Globus pallidus (tissue), 1 donor: ENCODE data around the gene SLC25A11.

Source experiments
- DNase-seq: peaks from one replicate; pipeline ENCODE4 v3.0.0-alpha.2; 2015; ENCODE audit warnings: low spot score

Gene SLC25A11

GRCh38 chr17:4966844-4967538 is 27.1 kb upstream of the SLC25A11 start:
- DNase-seq, result peak; percentile 100

GRCh38 chr17:4965311-4965986 is 25.6 kb upstream of the SLC25A11 start:
- no peak for DNase-seq

- no peak for DNase-seq
These were observed 20.6 kb upstream of the SLC25A11 start for GRCh38 chr17:4960279-4960922.

- no peak for DNase-seq
These were observed 19.6 kb upstream of the SLC25A11 start for GRCh38 chr17:4959261-4959965.

GRCh38 chr17:4958102-4958501 is 18.3 kb upstream of the SLC25A11 start:
- no peak for DNase-seq

- no peak for DNase-seq
These were observed 16.7 kb upstream of the SLC25A11 start for GRCh38 chr17:4956493-4957061.

GRCh38 chr17:4955091-4955490 is 15.2 kb upstream of the SLC25A11 start:
- DNase-seq, result no peak

GRCh38 chr17:4953451-4953961 is 13.7 kb upstream of the SLC25A11 start:
- DNase-seq, result no peak

GRCh38 chr17:4951486-4951885 is 11.6 kb upstream of the SLC25A11 start:
- DNase-seq, result no peak

GRCh38 chr17:4950746-4951204 is 10.9 kb upstream of the SLC25A11 start, which contains the start of gene ENO3:
TSS of gene ENO3 (plus strand) at chr17:4951119. CDS start at chr17:4951830, 711 bp downstream.
- no peak for DNase-seq

- DNase-seq, result no peak
These were observed 10.4 kb upstream of the SLC25A11 start for GRCh38 chr17:4950075-4950745.

- no peak for DNase-seq
These were observed 9.7 kb upstream of the SLC25A11 start for GRCh38 chr17:4949321-4950074.

GRCh38 chr17:4948931-4949320 is 9.1 kb upstream of the SLC25A11 start:
- peak; percentile 85 for DNase-seq

- peak; percentile 89 for DNase-seq
These were observed 8.5 kb upstream of the SLC25A11 start, which contains the start of gene PFN1 for GRCh38 chr17:4948166-4948930. TSS of gene PFN1 (minus strand) at chr17:4948530. CDS start at chr17:4948394, 136 bp downstream.

GRCh38 chr17:4947411-4948165 is 7.7 kb upstream of the SLC25A11 start:
- DNase-seq, result no peak

- no peak for DNase-seq
These were observed 7.2 kb upstream of the SLC25A11 start for GRCh38 chr17:4947010-4947410.

GRCh38 chr17:4946312-4946976 is 6.6 kb upstream of the SLC25A11 start:
- DNase-seq, result no peak

- DNase-seq, result no peak
These were observed 6.1 kb upstream of the SLC25A11 start for GRCh38 chr17:4945944-4946280.
